ENCODE data around the gene OTOGL.

The OTOGL gene

GRCh38 chr12:80325167-80325959 is 226.0 kb downstream of the OTOGL start:
- peak; percentile 21 for DNase-seq (ENCODE audit: low read depth)
- H3K4me3 ChIP-seq (ENCODE audit: low read depth, low read length), result no peak overlapping the region
- no peak for TF ChIP-seq CTCF (conservative IDR thresholded peaks at IDR 0.05; ENCODE audit: low read depth, low read length)

DNA sequence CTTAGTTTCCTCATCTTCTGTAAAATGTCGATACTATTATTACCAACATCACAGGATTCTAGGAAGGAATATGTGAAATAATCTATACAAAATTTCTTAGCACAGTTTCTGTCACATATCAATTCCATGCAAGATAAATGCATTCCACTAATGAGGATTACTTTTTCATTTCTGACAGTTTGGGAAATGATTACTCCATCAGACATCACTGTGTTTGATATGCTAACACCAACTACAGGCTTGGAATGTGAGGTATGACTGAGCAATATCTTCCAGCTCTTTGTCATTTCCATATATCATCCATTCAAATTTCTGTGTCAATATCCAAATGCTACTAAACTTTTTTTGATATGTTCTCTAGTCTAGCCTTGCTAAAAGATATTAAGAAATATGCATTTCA is 233.5 kb downstream of the OTOGL start:
- peak; percentile 17 for DNase-seq (ENCODE audit: low read depth)
- no peak for TF ChIP-seq CTCF (conservative IDR thresholded peaks at IDR 0.05; ENCODE audit: low read depth, low read length)
- no peak overlapping the region for H3K4me3 ChIP-seq (ENCODE audit: low read depth, low read length)

GRCh38 chr12:80352474-80352873 is 253.1 kb downstream of the OTOGL start:
- no peak for TF ChIP-seq CTCF (conservative IDR thresholded peaks at IDR 0.05; ENCODE audit: low read depth, low read length)
- H3K4me3 ChIP-seq (ENCODE audit: low read depth, low read length), result no peak overlapping the region
- peak; percentile 39 for DNase-seq (ENCODE audit: low read depth)

GRCh38 chr12:80353254-80353653 is 253.9 kb downstream of the OTOGL start:
- no peak for TF ChIP-seq CTCF (conservative IDR thresholded peaks at IDR 0.05; ENCODE audit: low read depth, low read length)
- H3K4me3 ChIP-seq (ENCODE audit: low read depth, low read length), result no peak overlapping the region
- peak; percentile 96 for DNase-seq (ENCODE audit: low read depth)

DNA sequence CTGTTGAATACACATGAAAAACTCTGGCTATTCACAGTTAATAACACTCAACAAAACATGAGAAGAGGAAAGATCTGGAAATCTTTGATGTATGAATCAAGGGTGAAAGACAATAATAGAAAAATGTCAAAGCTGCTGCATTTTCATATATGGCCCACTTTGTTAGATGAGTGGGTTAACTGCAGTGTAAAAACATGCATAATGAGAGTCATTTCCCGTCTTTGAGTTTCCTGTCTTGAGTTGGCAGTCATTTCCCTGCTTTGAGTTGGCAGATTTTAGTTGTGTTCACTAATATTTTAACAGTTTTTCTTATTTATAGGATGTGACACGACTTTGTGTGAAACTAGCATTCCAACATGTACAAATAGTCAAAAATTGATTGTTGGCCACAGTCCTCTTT is 256.8 kb downstream of the OTOGL start:
- peak; percentile 30 for DNase-seq (ENCODE audit: low read depth)
- no peak for TF ChIP-seq CTCF (conservative IDR thresholded peaks at IDR 0.05; ENCODE audit: low read depth, low read length)
- no peak overlapping the region for H3K4me3 ChIP-seq (ENCODE audit: low read depth, low read length)

DNA sequence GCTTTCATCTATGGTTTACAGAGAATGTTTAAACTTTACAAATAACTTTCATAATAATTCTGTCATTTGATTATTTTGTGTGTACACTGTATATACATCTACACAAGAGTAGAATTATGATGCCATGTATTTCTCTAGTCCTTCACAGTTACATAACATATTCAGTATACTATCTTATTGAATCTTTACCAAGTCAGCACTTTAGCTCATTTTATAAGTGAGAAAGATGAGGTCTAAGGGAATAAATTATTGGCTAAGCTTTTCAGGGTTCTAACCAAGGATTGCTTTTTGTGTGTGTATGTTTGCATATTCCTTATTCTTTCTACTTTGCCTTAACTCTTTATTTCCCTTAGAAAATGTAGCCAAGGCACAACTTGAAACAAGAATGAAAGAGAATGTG is 260.4 kb downstream of the OTOGL start:
- TF ChIP-seq CTCF (conservative IDR thresholded peaks at IDR 0.05; ENCODE audit: low read depth, low read length), result no peak
- no peak overlapping the region for H3K4me3 ChIP-seq (ENCODE audit: low read depth, low read length)
- DNase-seq (ENCODE audit: low read depth), result no peak

- no peak for DNase-seq (ENCODE audit: low read depth)
- no peak overlapping the region for H3K4me3 ChIP-seq (ENCODE audit: low read depth, low read length)
- TF ChIP-seq CTCF (conservative IDR thresholded peaks at IDR 0.05; ENCODE audit: low read depth, low read length), result no peak
Observed at GRCh38 chr12:80364056-80364455, 264.7 kb downstream of the OTOGL start.
